NCI-H82 treated with DMSO at 0.1 percent for 48 hours (cell line): ENCODE measurements around the gene LARP1B.
A peak's percentile ranks its signal among the peaks of the same experiment; 100 is the strongest.
"Not testable (repeated sequence)": the region's sequence is repeated elsewhere in the genome, so short reads cannot be mapped to it uniquely, and the experiment has no call there.

Experiments
- DNase-seq: peaks from one replicate; lab custom pipeline; 2025; ENCODE audit not compliant: unreplicated experiment; lab: John Stamatoyannopoulos, UW

LARP1B gene

GRCh38 chr4:128220286-128221235, 159.4 kb downstream of the LARP1B start:
- DNase-seq, result peak; percentile 19

- no peak for DNase-seq
Observed at GRCh38 chr4:128221586-128221985, 160.5 kb downstream of the LARP1B start.

- DNase-seq, result peak; percentile 89
Observed at GRCh38 chr4:128225148-128225547, 164.0 kb downstream of the LARP1B start.

GRCh38 chr4:128227991-128228571, 167.0 kb downstream of the LARP1B start:
- DNase-seq, result peak; percentile 79

GRCh38 chr4:128228845-128229795, 168.0 kb downstream of the LARP1B start:
- peak; percentile 94 for DNase-seq

- no peak for DNase-seq
Observed at GRCh38 chr4:128232719-128233118, 171.6 kb downstream of the LARP1B start.

- no peak for DNase-seq
Observed at GRCh38 chr4:128234836-128235235, 173.7 kb downstream of the LARP1B start.

GRCh38 chr4:128241019-128241418, 179.9 kb downstream of the LARP1B start:
- DNase-seq, result no peak

- no peak for DNase-seq
Observed at GRCh38 chr4:128241425-128241913, 180.4 kb downstream of the LARP1B start.

GRCh38 chr4:128241981-128242380, 180.9 kb downstream of the LARP1B start:
- no peak for DNase-seq

- no peak for DNase-seq
Observed at GRCh38 chr4:128242601-128243000, 181.5 kb downstream of the LARP1B start.

GRCh38 chr4:128244379-128244778, 183.3 kb downstream of the LARP1B start:
- no peak for DNase-seq

GRCh38 chr4:128245391-128245790, 184.3 kb downstream of the LARP1B start:
- not testable (repeated sequence) for DNase-seq

- DNase-seq, result no peak
Observed at GRCh38 chr4:128247906-128248305, 186.8 kb downstream of the LARP1B start.

- no peak for DNase-seq
Observed at GRCh38 chr4:128249787-128250668, 188.9 kb downstream of the LARP1B start.

- DNase-seq, result no peak
Observed at GRCh38 chr4:128255906-128256305, 194.8 kb downstream of the LARP1B start.

GRCh38 chr4:128256539-128256938, 195.4 kb downstream of the LARP1B start:
- DNase-seq, result no peak

- DNase-seq, result not testable (repeated sequence)
Observed at GRCh38 chr4:128258166-128258565, 197.1 kb downstream of the LARP1B start.

- not testable (repeated sequence) for DNase-seq
Observed at GRCh38 chr4:128259889-128260288, 198.8 kb downstream of the LARP1B start.
